ENCODE measurements around the gene APC. TPM values are rescaled to one million over a fixed set of nuclear protein-coding genes. Genes with fewer than 3 reads are reported as not detected.

APC gene
- total and polyA plus RNA-seq, 10 of the 15 experiments (the other 5 are each of a cell fraction or from before 2014, with no cell fraction given): 3.2 to 23.3 (median 13.8) TPM

DNA sequence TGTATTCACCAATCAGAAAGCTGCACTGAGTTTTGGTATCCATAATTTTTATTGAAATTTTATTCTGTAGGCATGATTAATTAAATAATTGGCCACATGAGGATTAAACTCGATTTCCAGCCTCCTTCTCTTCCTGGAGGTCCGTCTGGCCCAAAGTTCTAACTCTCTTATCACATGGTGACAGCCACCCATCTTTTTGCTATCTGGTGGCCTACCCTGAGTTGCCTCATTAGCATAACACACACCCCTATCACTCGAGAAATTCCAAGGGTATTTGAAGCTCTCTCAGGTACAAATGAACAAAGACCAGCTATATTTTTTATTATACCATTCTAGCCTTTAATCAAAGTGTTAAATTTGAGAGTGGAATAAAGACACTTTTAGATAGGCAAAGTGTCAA, 57.7 kb downstream of the APC start (continued):
- TF ChIP-seq, protein P1, sequence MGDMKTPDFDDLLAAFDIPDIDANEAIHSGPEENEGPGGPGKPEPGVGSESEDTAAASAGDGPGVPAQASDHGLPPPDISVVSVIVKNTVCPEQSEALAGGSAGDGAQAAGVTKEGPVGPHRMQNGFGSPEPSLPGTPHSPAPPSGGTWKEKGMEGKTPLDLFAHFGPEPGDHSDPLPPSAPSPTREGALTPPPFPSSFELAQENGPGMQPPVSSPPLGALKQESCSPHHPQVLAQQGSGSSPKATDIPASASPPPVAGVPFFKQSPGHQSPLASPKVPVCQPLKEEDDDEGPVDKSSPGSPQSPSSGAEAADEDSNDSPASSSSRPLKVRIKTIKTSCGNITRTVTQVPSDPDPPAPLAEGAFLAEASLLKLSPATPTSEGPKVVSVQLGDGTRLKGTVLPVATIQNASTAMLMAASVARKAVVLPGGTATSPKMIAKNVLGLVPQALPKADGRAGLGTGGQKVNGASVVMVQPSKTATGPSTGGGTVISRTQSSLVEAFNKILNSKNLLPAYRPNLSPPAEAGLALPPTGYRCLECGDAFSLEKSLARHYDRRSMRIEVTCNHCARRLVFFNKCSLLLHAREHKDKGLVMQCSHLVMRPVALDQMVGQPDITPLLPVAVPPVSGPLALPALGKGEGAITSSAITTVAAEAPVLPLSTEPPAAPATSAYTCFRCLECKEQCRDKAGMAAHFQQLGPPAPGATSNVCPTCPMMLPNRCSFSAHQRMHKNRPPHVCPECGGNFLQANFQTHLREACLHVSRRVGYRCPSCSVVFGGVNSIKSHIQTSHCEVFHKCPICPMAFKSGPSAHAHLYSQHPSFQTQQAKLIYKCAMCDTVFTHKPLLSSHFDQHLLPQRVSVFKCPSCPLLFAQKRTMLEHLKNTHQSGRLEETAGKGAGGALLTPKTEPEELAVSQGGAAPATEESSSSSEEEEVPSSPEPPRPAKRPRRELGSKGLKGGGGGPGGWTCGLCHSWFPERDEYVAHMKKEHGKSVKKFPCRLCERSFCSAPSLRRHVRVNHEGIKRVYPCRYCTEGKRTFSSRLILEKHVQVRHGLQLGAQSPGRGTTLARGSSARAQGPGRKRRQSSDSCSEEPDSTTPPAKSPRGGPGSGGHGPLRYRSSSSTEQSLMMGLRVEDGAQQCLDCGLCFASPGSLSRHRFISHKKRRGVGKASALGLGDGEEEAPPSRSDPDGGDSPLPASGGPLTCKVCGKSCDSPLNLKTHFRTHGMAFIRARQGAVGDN (IDR thresholded peaks at IDR 0.05): no peak
- TF ChIP-seq SIX5 (IDR thresholded peaks at IDR 0.05; ENCODE audit: low read depth, low read length, severe bottlenecking) (no peak), RAD21 (IDR thresholded peaks at IDR 0.05; ENCODE audit: insufficient read depth, low read depth, low read length) (no peak), MTA3 (IDR thresholded peaks at IDR 0.05; ENCODE audit: borderline replicate concordance, low read length) (no peak), CBX5 (IDR thresholded peaks at IDR 0.05; ENCODE audit: low read depth) (no peak)
- TF ChIP-seq, protein P2, sequence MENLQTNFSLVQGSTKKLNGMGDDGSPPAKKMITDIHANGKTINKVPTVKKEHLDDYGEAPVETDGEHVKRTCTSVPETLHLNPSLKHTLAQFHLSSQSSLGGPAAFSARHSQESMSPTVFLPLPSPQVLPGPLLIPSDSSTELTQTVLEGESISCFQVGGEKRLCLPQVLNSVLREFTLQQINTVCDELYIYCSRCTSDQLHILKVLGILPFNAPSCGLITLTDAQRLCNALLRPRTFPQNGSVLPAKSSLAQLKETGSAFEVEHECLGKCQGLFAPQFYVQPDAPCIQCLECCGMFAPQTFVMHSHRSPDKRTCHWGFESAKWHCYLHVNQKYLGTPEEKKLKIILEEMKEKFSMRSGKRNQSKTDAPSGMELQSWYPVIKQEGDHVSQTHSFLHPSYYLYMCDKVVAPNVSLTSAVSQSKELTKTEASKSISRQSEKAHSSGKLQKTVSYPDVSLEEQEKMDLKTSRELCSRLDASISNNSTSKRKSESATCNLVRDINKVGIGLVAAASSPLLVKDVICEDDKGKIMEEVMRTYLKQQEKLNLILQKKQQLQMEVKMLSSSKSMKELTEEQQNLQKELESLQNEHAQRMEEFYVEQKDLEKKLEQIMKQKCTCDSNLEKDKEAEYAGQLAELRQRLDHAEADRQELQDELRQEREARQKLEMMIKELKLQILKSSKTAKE (IDR thresholded peaks at IDR 0.05; ENCODE audit: low read depth, poor library complexity, severe bottlenecking): no peak

Measured in GM12878 (cell line).